GM18868 (cell line): Measurements from ENCODE around the gene SBSN.

Experiments used
- ATAC-seq: cut with Tn5 transposase; IDR thresholded peaks from one replicate; pipeline ENCODE4 v1.9.1; 2021; ENCODE audit warnings: mild to moderate bottlenecking, moderate library complexity; ENCODE audit not compliant: unreplicated experiment

The SBSN gene

GRCh38 chr19:35554076-35554475 is 26.0 kb upstream of the SBSN start:
- no peak for ATAC-seq

- no peak for ATAC-seq
Measured at GRCh38 chr19:35553385-35554000, 25.4 kb upstream of the SBSN start.

GRCh38 chr19:35552534-35553384 is 24.6 kb upstream of the SBSN start:
- ATAC-seq, result no peak

- no peak for ATAC-seq
Measured at GRCh38 chr19:35551091-35551810, 23.1 kb upstream of the SBSN start.

GRCh38 chr19:35549879-35550523 is 21.9 kb upstream of the SBSN start:
- ATAC-seq, result no peak

- no peak for ATAC-seq
Measured at GRCh38 chr19:35549174-35549788, 21.2 kb upstream of the SBSN start.

GRCh38 chr19:35546532-35546931 is 18.4 kb upstream of the SBSN start:
- ATAC-seq, result no peak

- ATAC-seq, result peak; percentile 29
Measured at GRCh38 chr19:35545855-35546381, 17.8 kb upstream of the SBSN start.

GRCh38 chr19:35545001-35545854 is 17.1 kb upstream of the SBSN start, which contains the start of gene TMEM147:
Gene TMEM147 (plus strand): TSS chr19:35545626. CDS start chr19:35545740, 114 bp downstream.
- ATAC-seq, result peak; percentile 89

GRCh38 chr19:35544110-35544802 is 16.1 kb upstream of the SBSN start:
- ATAC-seq, result no peak

GRCh38 chr19:35543280-35544109 is 15.4 kb upstream of the SBSN start:
- no peak for ATAC-seq

- no peak for ATAC-seq
Measured at GRCh38 chr19:35542209-35542608, 14.1 kb upstream of the SBSN start.

GRCh38 chr19:35540356-35540927 is 12.3 kb upstream of the SBSN start:
- no peak for ATAC-seq

- no peak for ATAC-seq
Measured at GRCh38 chr19:35539850-35540249, 11.7 kb upstream of the SBSN start.

- ATAC-seq, result no peak
Measured at GRCh38 chr19:35539314-35539713, 11.2 kb upstream of the SBSN start.

- ATAC-seq, result no peak
Measured at GRCh38 chr19:35534803-35535480, 6.8 kb upstream of the SBSN start.

- no peak for ATAC-seq
Measured at GRCh38 chr19:35533822-35534392, 5.8 kb upstream of the SBSN start.
